GM21619 (cell line): ENCODE data around the gene TCF4.
A peak's percentile ranks its signal among the peaks of the same experiment; 100 is the strongest.

Source experiments
- ATAC-seq: cut with Tn5 transposase; IDR thresholded peaks from one replicate; pipeline ENCODE4 v1.9.1; 2021; ENCODE audit not compliant: unreplicated experiment

TCF4 gene

DNA sequence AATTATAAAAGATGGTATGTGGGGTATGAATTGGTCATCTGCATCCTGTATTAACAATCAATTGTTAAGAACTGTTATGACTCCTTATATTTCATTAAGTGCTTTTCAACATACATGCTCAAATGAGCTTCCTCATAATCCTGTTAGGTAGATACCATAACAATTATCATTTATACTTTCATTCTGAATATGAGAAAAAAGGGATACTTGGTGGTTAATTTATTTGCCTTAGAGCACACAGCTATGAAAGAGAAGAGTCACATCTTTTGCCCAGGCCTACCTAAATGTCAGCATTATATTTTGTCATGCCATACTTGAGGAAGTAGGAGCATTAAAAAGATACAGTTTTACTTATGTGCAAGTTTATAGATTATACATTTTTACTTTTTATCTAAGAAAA, 169.6 kb downstream of the TCF4 start:
- no peak for ATAC-seq

DNA sequence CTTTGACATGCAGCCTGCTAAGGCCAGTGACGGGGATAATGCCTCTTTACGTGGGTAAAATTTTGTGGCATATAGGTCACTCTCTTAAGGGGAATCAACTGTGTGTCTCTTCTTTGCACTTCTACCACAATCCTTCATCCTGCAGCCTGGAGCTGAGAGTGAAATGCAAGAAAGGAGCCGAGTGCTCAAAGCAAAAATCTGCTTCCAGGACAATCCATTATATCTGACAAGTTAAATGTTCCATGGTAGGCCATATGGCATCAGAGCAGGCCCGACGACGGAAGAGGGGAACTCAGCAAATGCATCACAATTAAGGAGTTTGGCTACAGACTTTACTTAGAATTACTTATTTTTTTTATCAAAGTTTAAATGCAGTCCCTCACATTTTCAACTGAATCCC, 171.2 kb downstream of the TCF4 start:
- ATAC-seq: no peak

DNA sequence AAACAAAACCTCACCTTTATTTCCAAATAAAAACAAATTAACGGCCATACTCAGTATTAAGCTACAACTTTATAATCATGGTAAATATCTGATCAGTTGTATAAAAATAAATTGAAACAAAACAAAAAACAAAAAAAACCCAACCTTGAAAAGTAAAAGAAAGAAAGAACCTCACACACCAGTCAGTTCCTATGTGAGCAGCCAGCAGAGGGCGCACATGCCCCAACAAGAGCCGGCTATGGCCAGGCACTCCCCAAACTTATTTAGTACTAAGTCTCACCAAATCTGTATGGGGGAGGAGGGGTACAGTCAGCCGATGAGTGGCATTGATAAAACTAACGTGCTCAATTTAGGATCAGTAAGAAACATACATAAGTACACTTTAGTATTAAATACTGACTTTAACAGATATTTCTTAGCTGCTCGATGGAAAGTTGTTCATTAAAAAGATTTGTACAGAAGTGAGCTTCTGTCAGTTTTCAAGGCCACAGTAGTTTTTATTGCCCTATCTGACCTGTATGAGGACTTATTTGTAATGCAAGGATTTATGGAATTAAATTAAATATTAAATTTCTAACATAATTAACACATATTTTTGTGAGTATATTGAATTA, 172.6 kb downstream of the TCF4 start:
- peak; percentile 84 for ATAC-seq

DNA sequence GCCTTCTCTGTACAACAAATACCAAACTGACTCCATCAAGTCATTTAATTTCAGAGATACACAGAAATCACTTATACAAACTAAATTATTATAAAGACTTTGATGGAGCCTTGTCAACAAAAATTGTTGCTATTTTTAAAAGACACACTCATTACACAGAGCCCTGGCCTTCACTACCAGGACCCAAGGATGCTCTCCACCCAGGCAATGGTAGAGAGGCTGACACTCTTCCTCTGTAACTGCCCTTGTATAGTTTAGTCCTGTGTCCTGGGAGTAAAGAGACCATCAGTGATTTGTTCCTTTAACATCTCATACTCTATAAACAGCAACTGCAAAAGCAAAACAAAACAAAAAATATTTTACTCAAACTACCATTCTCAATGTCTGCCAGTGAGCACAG, 173.5 kb downstream of the TCF4 start:
- no peak for ATAC-seq

DNA sequence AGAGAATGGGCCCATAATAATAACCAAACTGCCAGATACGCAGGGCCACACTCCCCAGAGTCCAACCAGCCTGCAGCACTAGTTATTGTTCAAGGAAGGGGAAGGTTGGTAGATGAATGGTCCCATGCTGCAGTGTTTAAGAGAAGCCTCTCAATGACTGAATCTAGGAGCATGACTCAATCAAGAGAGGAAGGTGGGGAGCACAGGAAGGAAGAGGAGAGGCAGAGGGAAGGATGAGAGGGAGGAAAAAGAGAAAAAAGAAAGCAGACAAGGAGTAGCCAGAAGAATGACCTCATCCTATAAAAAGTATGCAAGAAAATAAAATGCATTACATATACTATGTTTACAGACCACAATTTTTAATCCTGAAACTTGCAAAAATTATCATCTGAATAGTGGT, 174.5 kb downstream of the TCF4 start:
- ATAC-seq: no peak

DNA sequence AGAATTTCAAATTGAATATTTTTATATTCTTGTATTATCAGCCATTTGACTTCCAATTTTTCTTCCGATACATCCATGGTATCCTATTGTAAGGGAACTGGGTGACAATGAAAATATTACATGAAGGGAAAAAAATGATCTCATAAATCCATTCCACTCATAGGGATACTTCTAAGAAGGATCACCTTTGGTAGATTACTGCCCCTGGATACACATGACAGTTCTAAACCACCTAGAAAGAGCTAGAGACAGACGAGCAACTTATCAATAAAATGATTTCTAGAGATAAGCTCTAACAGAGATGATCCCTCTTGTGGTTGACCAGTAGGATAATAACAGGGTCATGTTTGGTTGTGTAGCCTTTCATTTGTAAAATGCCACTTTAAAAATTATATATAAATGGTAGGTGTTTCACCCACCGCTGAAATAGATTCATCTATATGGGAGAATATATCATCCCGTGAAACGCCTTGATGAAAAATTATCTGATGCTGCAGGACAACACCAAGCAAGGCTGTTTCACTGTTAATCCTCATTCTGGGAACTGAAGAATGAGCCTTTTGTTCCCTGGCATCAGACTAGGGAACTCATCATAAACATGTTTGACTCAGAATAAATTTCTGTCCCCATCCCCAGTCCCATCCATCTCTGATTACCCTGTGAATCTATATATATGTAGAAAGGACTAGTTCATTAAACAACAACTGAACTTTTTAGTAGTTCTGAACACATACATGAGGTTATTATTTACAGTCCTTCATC, 180.0 kb downstream of the TCF4 start:
- ATAC-seq: no peak

DNA sequence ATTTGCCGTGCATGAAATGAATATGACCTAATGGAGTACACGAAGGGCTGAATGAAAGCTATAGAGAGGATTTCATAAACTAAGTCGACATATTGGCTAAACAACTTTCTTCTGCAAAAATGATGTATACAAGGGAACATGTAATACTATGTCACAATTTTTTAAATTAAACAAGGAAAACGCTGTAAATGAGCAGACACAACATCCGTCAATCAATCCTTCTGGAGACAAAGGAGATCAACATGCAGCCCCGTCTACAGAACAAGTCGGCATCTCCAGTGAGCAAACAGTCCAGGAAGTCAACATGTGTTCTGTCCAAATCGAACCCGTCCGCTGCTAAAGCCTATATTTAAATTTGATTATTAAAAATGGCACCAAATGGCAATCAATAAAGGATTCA, 180.8 kb downstream of the TCF4 start:
- ATAC-seq: no peak

DNA sequence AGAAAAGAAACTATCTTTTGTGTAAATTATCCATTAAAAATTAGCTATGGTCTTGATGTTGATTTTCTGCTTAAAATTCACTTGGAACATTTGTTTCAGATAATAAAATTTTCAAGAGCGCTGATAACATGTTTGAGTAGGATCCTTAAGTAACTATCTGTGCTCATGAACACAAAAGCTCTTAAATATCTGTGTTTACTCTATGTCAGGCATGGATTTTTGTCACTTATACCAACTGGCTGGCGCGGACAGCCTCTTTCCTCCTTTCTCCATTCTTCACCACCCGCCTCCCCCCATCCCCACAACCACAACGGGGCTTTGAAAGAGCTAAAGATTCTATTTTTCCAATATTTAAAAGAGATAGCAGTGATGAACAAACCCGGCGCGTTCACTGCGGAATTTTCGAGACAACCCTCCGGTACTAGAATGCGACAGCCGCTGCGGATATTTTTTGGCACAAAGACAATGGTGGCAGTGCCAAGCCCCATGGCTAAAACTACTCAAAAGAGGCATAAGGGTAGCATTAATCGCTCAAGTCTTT, 181.5 kb downstream of the TCF4 start:
- ATAC-seq: no peak

DNA sequence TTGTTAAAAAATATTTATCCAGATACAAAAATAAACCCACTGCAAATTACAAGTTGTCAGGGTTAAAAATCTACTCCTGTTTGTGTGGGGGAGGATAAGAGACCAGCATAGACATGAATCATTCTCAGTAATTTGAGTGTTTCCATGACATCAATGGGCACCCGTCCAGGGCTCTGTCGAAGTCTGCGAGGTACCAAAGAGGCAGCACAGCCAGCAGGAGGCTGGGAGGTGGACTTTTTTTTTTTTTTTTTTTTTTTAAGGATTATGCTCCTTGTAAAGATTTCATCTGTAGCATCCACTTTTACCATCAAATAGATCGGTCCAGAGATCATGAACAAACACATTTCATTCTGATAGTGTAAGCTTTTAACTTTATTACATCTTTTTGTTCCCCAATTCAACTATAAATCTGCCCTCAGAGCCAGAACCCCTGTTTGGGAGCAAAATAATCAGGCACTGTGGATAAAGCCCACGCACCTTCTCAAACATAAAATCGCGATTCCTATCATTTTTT, 182.0 kb downstream of the TCF4 start:
- ATAC-seq: no peak

DNA sequence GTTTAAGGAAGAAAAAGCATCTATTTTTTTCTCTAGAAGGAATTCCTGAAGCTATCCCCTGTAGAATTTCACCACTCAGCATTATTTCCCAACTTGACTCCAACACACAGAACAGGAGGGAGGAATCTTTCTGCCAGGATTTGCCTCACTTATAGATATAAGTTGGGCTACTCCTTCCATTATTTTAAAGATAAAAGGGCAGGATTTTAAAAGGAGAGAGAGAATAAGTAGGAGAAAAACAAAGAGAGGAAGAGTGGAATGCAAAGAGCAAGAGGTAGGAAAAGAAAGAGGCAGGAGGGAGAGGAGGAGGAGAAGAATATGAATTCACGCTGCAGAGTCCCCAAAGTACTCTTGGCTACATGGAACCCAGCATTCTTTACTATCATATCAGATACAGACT, 182.5 kb downstream of the TCF4 start:
- ATAC-seq: no peak

DNA sequence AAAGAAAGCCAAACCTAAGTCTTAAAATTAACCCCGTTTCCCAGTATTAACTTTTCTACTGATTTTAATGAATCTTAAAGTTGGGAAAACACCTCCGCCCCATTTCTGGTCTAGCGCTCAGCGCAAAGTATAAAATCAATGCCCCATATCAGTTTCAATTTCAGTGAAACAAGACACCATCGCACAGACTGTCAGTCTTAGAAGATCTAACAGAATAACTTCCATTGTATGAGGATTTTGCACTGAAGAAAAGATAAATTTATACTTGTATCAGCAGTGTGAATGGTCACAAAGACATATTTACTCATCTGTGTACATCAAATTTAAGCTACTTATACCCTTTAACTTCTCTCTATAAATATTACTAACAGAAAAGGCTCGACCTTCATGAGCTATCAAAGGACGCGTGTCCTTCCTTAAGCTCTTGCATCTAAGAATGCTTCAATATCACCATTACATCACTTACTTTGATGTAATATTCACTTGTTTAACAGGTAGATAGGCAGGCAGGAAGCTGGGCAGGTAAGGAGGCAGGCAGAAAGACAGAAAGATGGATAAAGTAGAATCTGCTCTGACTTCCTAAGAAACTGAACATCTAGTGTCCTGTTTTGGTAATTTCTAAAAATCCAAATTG, 183.0 kb downstream of the TCF4 start:
- ATAC-seq: no peak

DNA sequence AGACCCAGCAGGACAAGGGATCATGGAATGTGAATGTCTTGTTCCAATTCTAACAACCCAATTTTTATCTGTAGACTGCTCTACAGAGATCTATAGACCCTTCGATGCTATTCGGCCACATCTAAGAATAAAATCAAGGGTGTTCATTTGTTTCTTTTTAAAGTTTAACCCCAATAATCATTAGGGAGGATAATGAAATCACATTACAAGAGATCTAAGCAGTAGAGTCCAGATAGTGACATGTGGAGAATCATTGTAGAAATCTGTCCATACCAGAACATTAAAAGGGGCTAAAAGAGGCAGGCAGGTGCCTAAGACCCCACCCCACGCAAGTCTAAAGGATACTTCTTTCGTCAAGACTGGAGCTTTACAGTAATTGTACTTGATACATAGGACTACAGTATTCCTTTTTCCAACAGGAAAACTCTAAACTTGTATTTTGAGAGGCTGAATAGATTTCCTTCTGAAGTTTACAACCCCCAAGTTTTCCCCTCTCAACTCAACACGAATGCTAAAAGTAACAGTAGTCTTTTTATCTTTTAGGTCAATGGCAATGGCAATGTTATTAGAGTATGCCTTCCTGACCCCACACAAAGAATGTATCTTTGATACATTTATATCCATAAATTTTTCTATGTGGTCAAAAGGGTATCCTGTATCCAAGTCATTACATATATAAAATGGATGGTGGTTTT, 183.7 kb downstream of the TCF4 start:
- ATAC-seq: no peak

DNA sequence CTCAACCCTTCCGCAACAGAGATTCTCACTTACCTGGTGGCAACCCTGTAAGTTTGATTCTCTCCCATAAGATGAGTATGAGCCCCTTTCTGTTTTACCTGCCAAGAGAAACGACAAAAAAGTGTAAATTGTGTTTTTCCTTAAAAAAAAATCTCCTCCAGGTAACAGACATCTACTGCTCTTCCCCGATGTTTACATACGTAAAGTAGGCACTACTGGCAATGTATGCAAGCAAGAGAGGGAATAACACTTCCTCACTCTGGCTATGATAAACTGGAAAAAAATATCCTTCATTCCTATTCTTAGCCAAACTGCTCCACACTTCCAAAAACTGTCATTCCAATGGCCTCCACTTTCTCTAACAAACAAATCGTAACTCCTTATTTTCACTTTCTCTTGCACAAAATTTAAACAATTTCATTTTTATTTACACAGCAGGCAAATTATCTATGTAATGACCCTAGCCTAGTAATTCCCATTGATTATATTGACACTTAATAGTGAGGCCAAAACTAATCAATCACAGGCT, 184.5 kb downstream of the TCF4 start:
- ATAC-seq: no peak

DNA sequence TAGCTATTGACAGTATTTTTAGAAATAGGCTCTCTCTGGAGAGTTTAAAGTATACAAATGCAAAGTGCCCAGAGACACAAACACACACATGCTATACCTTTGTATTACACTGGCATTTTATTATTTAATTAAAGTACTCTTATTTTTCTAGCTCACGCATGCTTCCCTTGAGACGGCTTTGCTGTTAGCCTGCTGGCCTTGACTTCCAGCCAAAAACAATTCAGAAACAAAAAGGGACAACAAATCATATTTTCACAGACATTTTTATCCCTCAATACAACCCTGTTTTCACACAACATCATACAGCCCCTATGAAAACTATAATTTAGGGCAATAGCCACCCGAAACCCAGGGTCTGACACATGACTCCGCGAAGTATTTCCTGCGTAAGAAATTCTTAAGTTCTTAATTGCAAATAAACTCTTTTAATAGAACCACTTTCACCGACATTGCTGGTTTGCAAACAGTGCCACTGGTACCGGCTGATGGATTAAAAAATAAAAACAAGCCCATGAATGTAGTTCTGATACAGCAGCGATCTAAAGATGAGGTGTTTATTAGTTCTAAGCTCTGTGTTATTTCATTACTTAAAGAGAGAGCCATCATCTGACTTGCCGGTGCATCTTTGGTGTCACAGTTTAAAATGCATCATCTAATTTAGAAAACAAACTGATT, 185.1 kb downstream of the TCF4 start:
- ATAC-seq: no peak

DNA sequence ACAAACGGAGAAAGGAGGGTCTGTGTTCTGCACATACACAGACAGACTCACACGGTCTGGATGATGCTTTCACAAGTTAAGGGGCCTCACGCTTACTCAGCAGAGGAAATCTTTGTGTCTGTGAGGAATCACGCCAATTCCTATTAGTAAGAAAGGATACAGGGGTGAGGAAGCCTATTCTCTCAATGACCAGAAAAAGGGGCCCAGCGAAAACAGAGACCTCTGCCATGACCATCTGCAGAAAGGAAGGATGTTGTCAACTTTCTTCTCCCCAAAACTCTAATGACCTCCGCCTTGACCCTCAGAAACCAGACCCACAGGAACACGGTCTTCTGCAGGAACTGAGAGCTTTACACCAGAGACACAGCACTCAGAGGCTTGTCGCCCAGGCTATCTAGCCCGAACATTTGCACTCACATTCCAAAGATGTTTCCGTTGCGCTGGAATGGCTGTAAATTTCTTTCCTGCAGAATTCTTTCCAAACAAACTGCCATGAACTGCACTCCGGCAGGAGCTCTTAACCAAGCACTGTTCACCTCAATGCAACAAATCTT, 186.3 kb downstream of the TCF4 start:
- ATAC-seq: no peak

DNA sequence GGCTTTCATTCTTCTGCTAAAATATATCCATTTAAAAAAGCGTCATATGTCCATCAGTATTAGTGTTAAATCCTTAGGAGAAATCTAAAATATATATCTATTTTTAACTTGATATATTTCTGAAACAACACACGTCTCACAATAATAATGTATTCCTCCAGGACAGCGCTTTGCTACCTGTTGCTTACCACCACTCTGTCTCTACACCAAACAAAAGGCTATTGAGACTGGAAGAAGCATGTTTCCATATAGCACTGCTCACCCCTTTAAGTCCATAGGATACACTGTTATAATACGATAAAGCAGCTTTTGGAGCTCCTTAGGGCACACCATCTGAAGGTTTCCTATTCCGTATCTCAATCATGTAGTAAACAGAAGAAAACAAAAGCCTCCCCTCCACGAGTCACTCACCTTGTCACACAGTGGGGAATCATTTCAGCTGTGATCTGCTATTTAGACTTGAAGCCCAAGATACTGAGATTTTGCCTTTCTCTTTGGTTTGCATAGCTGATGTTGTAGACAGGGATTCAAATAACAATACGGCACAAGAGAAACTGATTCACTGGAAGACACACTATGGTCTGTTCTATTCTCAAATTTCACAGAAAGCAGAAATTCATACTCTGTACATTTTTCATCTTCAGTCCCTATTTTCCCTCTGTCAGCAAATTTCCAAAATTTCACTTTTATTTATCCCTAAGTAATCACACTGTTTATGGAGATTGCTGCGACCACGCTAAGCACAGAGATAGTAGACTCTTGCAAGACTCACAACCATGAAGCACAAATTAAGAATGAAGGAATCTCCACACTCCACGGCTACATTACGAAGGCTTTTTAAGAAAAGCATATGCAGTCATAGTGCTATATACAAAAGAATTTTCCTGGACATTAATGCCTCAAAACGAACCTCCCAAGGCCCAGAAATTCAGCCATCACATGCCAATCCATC, 187.1 kb downstream of the TCF4 start:
- ATAC-seq: no peak

DNA sequence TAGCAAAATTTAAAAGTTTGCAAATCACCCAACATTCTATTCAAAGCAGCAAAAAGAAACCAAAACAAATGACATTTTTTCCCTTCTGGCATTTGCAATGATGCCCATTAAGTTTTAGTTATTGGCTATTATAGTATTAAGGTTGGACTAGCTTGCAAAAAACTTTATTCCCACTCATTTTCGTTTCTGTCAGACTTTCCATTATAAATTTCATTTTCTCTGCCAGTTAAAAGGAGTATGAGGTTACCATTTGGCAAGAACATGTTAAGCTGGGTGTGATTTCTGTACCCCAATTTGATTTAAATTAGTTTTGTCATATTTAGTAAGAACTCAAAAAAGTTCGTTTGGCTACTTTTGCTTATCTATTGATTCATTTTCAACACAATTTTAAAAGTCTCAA, 187.9 kb downstream of the TCF4 start:
- ATAC-seq: no peak

DNA sequence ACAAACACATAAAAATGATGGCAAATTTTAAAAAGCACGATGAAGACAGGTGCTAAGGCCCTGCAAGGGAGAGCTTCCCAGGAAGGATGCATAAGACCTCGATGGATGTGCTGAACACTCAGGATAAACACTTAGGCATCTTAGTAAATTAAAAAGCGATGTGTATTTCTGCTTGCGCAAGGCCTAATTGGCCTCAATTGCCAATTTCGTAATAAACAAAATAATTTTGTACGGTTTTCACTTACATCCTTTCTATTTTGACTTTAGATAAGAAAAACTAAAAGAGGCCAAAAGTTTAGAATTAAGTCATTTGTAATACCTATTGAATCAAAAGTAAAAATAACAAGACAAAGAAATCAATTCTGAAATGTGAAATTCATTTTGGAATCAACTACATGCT, 189.1 kb downstream of the TCF4 start:
- no peak for ATAC-seq

DNA sequence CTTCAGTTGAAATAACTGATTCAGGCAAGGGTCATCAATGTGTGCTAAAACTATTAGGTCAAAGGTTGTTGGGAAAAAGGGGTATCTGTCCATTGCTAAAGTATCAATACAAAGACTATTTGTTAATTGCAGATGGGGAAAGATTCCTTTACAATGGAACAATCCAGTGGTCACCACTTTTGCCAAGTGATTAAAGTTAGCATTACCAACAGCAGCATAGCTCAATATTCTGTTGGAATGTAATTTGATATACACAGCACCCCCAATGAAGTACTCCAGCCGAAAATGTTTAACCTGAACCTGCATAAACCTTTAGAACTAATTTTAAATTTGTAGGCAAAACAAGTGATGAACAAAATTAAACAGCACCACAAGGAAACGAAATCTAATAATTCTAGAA, 191.0 kb downstream of the TCF4 start:
- ATAC-seq: no peak
